ENCODE results near the gene PIPOX. TPM values are rescaled to one million over a fixed set of nuclear protein-coding genes. Genes with fewer than 3 reads are reported as not detected.

The PIPOX gene
- total RNA-seq, 6 donors from 2014 or later: 0.91 to 3.6 (median 2.2) TPM; not detected in 2

- no peak for DNase-seq
- H3K4me3 ChIP-seq: no peak overlapping the region
- H3K9me3 ChIP-seq: no peaks in the 10 kb centered on the region
- H3K4me1 ChIP-seq: peaks cover 3 to 11% (median 9%) of the 10 kb centered on the region in 4 donors
- ATAC-seq (ENCODE audit: low FRiP score in 2 of 2): no peak
- H3K36me3 ChIP-seq: no peaks in the 10 kb centered on the region
- TF ChIP-seq POLR2A (IDR thresholded peaks at IDR 0.05) (no peak), CTCF (IDR thresholded peaks at IDR 0.05) (no peak), POLR2AphosphoS5 (IDR thresholded peaks at IDR 0.05) (no peak), EP300 (IDR thresholded peaks at IDR 0.05) (no peak)
- peaks cover 0 to 13% (median 4%) of the 10 kb centered on the region in 4 donors for H3K27me3 ChIP-seq
- no peak overlapping the region for H3K27ac ChIP-seq
- WGBS, 2 donors: 20 to 46% methylated on average over 5 to 6 of the region's 6 CpGs
These were observed 24.0 kb upstream of the PIPOX start for GRCh38 chr17:29018788-29019474.

GRCh38 chr17:29019475-29020181 is 23.3 kb upstream of the PIPOX start:
- TF ChIP-seq POLR2AphosphoS5 (IDR thresholded peaks at IDR 0.05) (no peak), POLR2A (IDR thresholded peaks at IDR 0.05) (no peak), EP300 (IDR thresholded peaks at IDR 0.05) (no peak), CTCF (IDR thresholded peaks at IDR 0.05) (no peak)
- Histone ChIP-seq H3K4me3 (no peak overlapping the region), H3K4me1 (peaks cover 3 to 11% (median 9%) of the 10 kb centered on the region in 4 donors), H3K27ac (no peak overlapping the region), H3K27me3 (peaks cover 0 to 13% (median 4%) of the 10 kb centered on the region in 4 donors), H3K36me3 (no peaks in the 10 kb centered on the region), H3K9me3 (no peaks in the 10 kb centered on the region)
- DNase-seq: peak in 1 of 2 donors; percentile 82
- 11 to 15% methylated on average over 12 to 26 of the region's 39 CpGs for whole genome bisulfite sequencing, 2 donors
- ATAC-seq (ENCODE audit: low FRiP score in 2 of 2): peak in 1 of 2 donors; percentile 37

- Histone ChIP-seq H3K4me3 (no peak overlapping the region), H3K36me3 (no peaks in the 10 kb centered on the region), H3K27ac (no peak overlapping the region), H3K4me1 (peaks cover 3 to 11% (median 9%) of the 10 kb centered on the region in 4 donors), H3K9me3 (no peaks in the 10 kb centered on the region), H3K27me3 (peaks cover 0 to 13% (median 4%) of the 10 kb centered on the region in 4 donors)
- ATAC-seq (ENCODE audit: low FRiP score in 2 of 2) (no peak), DNase-seq (no peak)
- 79 to 90% methylated on average over 6 to 8 of the region's 8 CpGs for WGBS, 2 donors
- TF ChIP-seq POLR2AphosphoS5 (IDR thresholded peaks at IDR 0.05) (no peak), CTCF (IDR thresholded peaks at IDR 0.05) (no peak), EP300 (IDR thresholded peaks at IDR 0.05) (no peak), POLR2A (IDR thresholded peaks at IDR 0.05) (no peak)
These were observed 22.4 kb upstream of the PIPOX start for GRCh38 chr17:29020576-29020975.

- Histone ChIP-seq H3K27me3 (peaks cover 0 to 13% (median 4%) of the 10 kb centered on the region in 4 donors), H3K9me3 (no peaks in the 10 kb centered on the region), H3K4me3 (no peak overlapping the region), H3K27ac (no peak overlapping the region), H3K36me3 (no peaks in the 10 kb centered on the region), H3K4me1 (peaks cover 3 to 11% (median 9%) of the 10 kb centered on the region in 4 donors)
- 53 to 58% methylated on average over 7 of the region's 7 CpGs for WGBS, 2 donors
- ATAC-seq (ENCODE audit: low FRiP score in 2 of 2) (no peak), DNase-seq (no peak)
- TF ChIP-seq CTCF (IDR thresholded peaks at IDR 0.05) (no peak), POLR2A (IDR thresholded peaks at IDR 0.05) (no peak), POLR2AphosphoS5 (IDR thresholded peaks at IDR 0.05) (no peak), EP300 (IDR thresholded peaks at IDR 0.05) (no peak)
These were observed 21.7 kb upstream of the PIPOX start for GRCh38 chr17:29021226-29021625.
